ENCODE results near the gene ANKAR.
"Not testable (repeated sequence)": the region's sequence is repeated elsewhere in the genome, so short reads cannot be mapped to it uniquely, and the experiment has no call there.

The ANKAR gene

DNA sequence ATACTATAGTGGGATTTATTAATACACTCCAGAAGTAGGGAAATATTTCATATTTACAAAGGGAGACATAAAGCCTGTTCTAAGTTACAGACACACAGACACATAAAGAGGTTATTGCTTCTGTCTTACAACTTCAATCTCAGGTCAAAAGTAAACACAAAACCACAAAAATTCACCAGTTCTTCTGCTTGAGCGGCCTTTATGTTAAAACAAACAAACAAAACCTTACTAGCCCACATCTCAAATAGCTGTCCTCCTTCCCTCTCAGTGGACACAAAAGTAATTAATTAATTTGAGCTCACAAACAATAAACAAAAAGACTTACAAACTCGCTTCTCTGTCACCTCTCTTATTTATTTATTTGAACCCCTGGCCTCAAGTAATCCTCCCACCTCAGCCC, 14.7 kb upstream of the ANKAR start:
- in situ Hi-C loops (cut with HindIII; ENCODE audit: low sequenced_read_pairs) = no loop called here

DNA sequence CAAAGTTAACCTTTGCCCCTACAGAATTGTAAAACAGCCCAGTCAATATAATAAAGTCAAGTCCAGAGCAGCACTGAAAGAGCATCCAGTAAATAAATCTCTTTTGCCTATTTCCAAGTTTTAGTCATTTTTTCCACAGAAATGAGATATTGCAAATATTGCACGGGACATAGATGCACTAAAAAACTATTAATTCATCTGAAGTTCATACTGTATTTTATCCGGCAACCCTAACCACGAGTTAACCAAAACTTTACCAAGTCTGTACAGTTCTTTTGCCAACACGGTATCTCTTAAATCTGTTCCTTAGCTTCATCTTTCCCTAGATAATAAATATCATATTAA, 13.7 kb upstream of the ANKAR start:
- in situ Hi-C loops (cut with HindIII; ENCODE audit: low sequenced_read_pairs) = no loop called here

DNA sequence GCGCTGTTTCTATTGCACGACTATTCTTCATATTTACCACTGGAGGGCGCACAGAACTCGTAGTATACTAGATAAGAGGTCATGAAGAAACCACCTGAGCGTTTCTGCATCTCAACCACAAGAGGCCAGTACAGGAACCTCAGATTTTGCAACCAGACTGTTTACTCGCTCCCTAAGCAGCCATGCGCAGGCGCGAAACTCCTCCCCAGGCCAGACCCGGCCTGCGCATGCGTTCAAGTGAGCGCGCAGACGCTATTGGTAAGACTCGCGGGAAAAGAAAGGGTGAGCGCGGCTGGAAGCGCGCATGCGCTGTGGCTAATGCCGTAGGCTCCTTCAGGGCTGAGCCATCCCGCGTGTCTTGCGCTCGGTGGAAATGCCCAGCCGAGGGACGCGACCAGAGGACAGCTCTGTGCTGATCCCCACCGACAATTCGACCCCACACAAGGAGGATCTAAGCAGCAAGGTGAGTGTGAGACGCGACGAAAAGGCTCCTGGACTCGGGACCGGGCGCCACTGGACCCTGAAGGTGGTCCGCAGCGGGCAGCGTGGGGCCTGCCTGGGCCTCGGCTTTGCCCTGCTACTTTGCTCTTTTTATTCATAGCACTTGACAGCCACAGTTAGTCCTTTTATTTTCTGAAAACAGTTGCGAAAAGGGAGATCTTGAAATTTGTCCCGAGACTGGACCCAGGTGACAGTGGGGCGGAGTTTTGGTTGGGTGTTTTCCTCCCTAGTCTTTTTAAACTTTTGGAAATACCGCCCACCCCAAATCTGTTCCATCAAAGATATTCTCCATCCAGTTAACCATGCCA, 13.1 kb upstream of the ANKAR start, which contains the start of gene ASNSD1:
TSS of gene ASNSD1 (plus strand) at position 312 of the 809 bp plus-strand sequence. CDS start 4,674 bp downstream, outside the sequence.
- in situ Hi-C loops (cut with HindIII; ENCODE audit: low sequenced_read_pairs) = no loop called here

DNA sequence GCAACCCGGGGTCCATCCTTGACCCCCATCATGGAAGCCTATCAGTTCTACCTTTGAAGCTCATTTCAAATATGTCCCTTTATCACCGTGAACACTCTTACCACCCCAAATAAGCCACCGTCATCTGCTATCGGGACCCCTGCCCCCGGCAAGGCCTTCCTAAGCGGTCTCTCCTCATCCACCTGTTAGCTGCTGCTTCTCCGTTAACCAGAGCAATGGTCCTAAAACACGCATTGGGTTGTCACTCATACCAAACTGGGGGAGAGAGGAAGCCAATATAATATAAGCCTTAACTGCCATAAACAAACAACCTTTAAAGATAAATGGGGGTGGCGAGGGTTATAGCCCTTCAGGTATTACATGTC, 12.5 kb upstream of the ANKAR start:
- in situ Hi-C loops (cut with HindIII; ENCODE audit: low sequenced_read_pairs) = no loop called here

DNA sequence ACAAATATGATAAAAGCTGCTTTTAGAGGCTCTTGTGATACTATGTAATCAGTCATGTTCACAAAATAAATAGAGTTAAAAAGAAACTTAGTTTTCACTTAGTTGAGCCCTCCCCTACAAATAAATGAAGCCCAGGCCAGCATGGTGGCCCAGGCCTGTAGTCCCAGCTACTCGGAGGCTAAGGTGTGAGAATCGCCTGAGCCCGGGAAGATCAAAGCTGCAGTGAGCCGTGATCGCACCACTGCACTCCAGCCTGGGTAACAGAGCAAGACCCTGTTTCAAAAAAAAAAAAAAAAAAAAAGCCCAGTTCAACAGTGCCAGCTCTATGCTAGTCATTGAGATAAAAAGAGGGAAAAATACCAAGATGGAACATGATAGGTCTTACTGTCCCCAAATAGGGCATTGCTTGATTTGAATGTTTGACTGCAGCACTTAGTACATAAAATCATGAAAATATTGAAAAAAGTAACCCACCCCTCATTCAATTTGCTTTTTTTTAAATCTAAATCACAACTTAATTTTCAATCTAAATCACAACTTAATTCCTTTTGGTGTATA, 11.7 kb upstream of the ANKAR start:
- in situ Hi-C loops (cut with HindIII; ENCODE audit: low sequenced_read_pairs) = no loop called here

DNA sequence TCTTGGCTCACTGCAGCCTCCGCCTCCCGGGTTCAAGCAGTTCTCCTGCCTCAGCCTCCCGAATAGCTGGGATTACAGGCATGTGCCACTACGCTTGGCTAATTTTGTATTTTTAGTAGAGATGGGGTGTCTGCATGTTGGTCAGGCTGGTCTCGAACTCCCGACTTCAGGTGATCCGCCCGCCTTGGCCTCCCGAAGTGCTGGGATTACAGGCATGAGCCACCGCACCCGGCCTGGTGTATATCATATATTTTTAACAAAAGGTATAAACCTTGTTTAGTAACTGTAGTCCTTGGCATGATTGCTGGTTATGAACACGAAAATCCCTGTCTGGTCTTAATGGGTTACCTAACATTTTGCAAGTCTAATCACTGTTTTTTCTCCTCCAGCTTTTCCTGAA, 11.2 kb upstream of the ANKAR start:
- in situ Hi-C loops (cut with HindIII; ENCODE audit: low sequenced_read_pairs) = not testable (repeated sequence)

DNA sequence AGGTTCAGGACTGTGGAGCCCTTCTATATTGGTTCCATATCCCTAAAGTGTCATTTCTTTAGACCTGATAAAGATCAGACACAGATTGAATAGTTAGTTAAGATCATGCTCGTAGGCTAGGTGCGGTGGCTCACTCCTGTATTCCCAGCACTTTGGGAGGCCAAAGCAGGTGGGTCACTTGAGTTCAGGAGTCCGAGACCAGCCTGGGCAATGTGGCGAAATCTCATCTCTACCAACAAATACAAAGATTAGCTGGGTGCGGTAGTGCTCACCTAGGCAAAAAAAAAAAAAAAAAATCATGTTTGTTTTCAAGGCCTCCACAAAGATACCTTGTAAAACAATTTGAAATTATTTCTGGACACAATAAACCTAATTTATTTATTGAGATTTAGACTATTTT, 4.6 kb upstream of the ANKAR start:
- in situ Hi-C loops (cut with HindIII; ENCODE audit: low sequenced_read_pairs) = no loop called here

DNA sequence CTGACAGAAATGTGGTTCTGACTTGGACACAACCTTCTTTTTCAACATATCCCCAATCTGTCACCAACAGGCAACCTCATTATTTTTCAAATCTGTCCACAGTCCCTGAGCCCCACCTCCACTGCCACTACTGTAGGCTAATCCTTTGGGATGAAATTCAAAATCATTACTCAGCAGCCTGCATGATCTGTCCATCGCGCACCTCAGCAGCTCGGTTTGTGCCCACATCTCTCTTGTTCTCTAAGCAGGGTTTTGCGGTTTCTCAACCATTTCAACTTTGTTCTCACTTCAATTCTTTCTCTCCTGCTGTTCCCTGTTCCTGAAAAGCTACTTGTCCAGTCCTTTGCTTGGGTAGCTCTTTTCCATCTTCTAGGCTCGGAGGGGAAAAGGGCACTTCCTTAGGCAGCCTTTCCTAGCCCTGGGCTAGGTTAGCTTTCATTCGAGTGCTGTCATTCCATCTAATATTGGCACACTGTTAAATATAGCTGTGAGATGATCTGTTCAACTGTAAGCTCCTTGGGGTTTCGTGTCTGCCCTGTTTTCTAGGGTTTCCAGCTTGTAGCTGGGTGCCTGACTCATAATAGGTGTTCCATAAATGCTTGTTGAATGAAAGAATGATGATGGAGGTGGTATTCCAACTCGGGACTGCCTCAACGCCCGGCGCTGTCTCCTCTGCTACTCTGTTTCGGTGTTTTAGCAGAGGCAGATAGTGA, 653 bp upstream of the ANKAR start:
- in situ Hi-C loops (cut with HindIII; ENCODE audit: low sequenced_read_pairs) = no loop called here

DNA sequence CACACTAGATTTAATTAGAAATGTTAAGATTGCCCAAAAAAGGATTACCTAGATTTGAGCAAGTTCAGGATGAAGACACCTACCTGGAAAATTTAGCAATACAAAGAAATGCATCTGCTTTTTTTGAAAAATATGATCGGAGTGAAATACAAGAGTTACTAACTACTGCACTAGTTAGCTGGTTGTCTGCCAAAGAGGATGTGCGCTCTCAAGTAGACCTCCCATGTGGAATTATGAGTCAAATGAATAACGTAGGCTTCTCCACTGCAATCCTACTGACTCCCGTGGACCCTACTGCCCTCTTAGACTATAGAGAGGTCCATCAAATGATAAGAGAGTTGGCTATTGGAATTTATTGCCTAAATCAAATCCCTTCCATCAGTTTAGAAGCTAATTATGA, 2.0 kb downstream of the ANKAR start:
- in situ Hi-C loops (cut with HindIII; ENCODE audit: low sequenced_read_pairs) = no loop called here

DNA sequence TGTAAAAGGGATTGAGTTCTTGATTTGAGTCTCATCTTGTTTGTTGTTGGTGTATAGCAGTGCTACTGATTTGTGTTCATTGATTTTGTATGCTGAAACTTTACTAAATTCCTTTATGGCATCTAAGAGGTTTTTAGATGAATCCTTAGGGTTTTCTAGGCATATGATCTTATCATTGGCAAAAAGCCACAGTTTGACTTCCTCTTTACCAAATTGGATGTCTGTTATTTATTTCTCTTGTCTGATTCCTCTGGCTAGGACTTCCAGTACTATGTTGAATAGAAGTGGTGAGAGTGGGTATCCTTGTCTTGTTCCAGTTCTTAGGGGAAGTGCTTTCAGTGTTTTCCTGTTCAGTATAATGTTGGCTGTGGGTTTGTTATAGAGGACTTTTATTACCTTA, 4.8 kb downstream of the ANKAR start:
- in situ Hi-C loops (cut with HindIII; ENCODE audit: low sequenced_read_pairs) = no loop called here

DNA sequence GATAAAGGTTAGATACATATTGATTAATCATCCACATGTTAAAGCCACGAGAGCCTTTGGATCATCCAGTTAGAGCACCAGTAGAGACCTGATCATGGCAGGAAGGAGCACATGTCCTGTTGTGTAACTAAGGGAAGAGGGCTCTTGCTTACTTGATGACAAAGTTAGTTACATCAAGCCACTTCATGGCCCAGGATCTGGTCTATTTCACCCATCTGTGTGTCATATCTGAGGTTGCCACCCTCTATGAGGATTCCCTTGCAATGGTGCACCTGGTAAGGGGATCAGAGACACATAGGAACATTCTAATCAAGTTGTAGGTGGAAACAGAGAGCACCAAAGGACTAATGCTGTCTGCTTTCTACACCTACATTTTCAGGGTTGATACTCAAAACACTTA, 6.7 kb downstream of the ANKAR start:
- in situ Hi-C loops (cut with HindIII; ENCODE audit: low sequenced_read_pairs) = no loop called here

DNA sequence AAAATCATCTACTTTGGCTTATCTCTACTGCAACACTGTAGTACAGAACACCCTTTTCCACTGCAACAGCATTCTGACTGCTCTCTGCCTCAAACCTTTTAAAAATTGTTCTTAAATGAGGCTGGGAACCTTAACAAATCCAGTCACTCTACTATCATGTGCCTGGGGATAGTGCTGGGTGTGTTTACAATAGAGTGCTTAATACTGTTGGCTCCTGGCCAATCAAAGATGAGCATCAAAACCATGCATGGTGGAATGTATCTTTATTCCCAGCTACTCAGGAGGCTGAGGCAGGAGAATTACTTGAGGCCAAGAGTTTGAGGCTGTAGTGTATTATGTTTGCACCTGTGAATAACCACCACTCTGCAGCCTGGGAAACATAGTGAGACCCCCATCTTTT, 7.4 kb downstream of the ANKAR start:
- in situ Hi-C loops (cut with HindIII; ENCODE audit: low sequenced_read_pairs) = no loop called here

DNA sequence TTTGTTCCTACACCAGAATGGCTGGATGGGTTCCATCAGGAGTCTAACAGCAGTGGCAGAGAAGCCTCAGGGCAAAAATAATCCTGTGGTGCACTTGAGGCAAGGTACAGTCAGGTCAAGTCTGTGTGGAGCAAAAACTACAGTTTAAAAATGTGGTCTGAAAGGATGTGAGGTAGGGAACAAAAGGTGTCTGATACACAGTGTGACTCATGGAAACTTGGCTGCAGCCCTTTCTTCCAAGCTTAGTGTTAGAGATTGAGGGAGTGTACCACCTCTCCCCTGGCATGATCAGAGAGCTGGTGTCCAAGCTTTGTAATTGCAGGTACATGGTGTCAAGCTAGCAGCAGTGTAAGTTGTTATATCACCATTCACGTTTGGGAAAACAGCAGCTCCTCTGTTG, 8.9 kb downstream of the ANKAR start:
- in situ Hi-C loops (cut with HindIII; ENCODE audit: low sequenced_read_pairs) = no loop called here

DNA sequence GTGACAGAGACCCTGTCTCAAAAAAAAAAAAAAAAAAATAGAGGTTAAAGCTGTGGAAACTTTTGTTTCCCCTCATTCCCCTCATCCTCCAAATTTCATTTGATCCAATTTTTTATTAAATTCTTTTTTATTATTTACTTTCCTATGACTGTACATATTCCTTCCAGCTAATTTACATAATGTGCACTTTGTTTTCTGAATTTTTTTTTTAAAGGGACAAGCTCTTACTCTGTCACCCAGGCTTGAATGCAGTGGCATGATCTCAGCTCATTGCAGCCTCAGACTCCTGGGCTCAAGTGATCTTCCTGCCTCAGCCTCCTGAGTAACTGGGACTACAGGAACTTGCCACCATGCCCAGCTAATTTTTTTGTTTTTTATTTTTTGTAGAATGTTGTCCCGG, 10.3 kb downstream of the ANKAR start:
- in situ Hi-C loops (cut with HindIII; ENCODE audit: low sequenced_read_pairs) = no loop called here

DNA sequence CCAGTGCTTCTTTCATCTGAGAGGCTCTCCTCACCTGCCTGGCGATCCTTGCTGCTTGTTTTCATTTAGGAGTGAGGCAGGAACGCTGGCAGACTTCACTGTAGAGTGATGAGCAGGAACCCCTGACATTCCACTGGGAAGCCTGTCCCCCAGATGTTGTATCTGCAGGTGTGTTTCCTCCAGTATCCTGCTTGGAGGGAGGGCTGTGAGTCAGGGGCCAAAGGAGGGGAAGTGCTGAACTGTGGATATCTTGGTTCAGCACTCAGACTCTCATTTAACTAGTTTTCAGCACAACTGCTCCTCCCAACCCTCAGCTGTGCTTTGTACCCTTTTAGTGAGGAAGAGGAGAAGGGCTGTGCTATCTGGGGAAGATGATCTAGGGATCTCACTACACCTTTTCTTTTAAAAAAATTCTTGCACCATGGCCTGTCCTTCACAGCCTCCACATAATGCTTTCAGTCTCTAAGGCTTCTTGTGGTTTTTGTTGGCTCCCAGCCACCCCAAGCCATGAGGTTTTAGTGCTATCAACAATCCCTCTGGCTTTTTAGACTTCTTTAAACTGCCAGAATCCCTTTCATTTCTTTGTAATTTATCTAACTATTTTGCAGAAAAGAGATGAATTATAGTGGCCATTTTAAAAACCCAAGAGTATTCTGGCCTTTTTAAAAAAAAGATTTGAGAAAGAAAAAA, 11.2 kb downstream of the ANKAR start:
- in situ Hi-C loops (cut with HindIII; ENCODE audit: low sequenced_read_pairs) = no loop called here

DNA sequence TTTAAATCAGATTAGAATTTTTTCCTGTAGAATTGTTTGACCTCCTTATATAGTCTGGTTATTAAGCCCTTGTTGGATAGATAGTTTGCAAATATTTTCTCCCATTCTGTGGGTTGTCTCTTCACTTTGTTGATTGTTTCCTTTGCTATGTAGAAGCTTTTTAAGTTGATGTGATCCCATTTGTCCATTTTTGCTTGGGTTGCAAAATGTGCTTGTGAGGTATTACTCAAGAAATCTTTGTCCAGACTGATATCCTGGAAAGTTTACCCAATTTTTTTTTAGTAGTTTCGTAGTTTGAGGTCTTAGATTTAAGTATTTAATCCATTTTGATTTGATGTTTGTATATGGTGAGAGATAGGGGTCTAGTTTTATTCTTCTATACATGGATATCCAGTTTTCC, 13.3 kb downstream of the ANKAR start:
- in situ Hi-C loops (cut with HindIII; ENCODE audit: low sequenced_read_pairs) = not testable (repeated sequence)

DNA sequence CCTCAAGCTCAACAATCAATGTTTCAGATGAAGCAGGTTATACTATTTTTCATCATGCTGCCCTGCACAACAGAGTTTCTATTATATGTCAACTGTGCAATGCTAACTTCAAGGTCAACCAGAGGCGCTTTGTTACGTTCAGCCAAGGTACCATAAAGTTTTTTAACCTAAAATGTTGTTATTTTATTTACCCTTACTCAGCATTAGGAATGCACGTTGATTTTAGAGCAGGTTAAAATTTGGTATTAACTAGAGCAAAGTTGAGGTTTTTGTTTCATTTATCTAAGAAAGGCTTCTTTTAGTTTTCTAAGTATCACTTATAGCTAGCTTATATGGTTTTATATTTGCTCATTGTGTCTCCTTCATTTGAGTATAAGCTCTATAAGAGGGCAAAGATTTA, 21.8 kb downstream of the ANKAR start:
- in situ Hi-C loops (cut with HindIII; ENCODE audit: low sequenced_read_pairs) = no loop called here

DNA sequence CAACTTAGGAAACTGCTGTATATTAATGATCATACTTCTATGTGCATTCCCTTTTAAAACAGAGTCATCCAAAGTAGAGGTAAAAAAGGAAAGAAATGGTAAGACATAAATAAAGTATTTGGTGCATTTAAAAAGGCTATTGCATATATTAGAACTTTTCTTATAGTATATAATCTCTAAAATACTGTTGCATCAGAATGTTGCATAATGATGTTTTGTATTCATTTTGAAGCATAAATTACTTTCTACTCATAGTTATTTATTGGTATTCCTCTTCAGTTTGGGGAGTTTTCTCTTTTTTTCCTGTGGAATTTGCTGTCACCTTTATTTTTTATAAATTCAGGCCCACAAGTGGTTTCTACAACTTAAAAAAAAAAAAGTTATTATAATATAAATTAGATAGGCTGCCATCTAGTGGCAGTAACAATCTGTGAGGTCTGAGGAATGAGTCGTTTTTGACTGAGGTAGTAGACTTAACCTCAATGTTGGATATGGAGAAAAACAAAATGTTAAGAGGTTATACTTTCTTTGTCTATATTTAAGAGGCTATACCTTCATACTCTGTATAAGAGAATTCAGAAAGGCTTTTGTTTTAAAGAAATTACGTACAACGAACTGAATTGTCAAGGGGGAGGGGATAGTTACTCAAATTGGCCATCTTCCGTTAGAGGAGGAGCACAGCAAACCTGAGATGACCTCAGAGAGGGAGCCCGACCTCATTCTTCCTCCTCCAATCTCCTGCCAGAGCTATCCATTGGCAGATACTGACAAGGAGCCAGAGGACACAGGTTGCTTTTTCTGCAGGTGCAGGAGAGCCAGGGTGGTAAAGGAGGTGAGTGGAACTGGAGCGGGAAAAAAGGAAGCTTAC, 23.8 kb downstream of the ANKAR start:
- in situ Hi-C loops (cut with HindIII; ENCODE audit: low sequenced_read_pairs) = no loop called here

DNA sequence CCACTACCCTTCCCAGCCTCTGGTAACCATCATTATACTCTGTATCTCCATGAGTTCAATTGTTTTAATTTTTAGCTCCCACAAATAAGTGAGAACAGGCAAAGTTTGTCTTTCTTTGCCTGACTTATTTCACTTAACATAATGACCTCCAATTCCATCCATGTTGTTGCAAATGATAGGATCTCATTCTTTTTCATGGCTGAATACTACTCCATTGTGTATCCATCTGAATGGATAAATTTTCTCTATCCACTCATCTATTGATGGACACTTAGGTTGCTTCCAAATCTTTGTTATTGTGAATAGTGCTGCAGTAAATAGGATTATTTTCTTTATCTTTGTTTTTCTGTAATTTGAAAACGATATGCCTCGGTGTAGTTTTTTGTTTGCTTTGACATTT, 26.2 kb downstream of the ANKAR start:
- in situ Hi-C loops (cut with HindIII; ENCODE audit: low sequenced_read_pairs) = no loop called here

DNA sequence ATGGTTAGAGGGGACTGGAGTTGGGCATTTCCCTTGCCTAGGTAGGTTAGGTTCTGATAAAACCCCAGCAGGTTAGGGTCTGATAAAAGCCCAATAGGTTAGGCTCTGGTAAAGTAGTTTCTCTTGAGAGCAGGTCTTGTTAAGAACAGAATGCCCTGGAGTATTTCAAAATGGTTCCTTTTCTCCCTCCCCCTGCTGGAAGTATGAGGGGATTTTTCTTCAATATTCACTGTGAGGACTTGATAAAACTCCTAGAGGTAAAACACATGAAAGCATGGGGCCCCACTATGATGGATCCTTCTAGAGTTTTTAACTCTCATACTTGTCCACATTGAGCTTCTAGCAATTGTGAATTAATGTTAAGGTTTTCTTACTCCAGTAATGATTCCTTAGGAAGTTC, 27.6 kb downstream of the ANKAR start:
- in situ Hi-C loops (cut with HindIII; ENCODE audit: low sequenced_read_pairs) = no loop called here

Measured in DLD1 (cell line).